H1 (cell line): ENCODE data around the gene CCDC15. TPM values are rescaled to one million over a fixed set of nuclear protein-coding genes. Genes with fewer than 3 reads are reported as not detected.

Experiments used
- CHD7 ChIP-seq: fragments of 300-600 bp; sonication (generic); IDR thresholded peaks from 2 replicates; pipeline ENCODE4 v1.7.1; 2012; ENCODE audit warnings: low read length, moderate library complexity, mild to moderate bottlenecking, inconsistent platforms; ENCODE audit not compliant: insufficient replicate concordance
- polyA plus RNA-seq, 7 experiments: library from polyadenylated mRNA; depleted of rRNA in 3 of 7; stranded (reverse) in 5 of 7; unstranded in 2 of 7; fragments of >200 nt in 5 of 7; fragments of 200-250 nt in 2 of 7; gene quantifications; 1 replicate in 5 of 7; 2 replicates in 1 of 7; 4 replicates in 1 of 7; pipeline versions ENCODE4 v1.2.1 to v1.2.3, GENCODE V29; 2011 to 2013; ENCODE audit warnings: missing spikeins in 2 of 7, mixed read lengths in 2 of 7
- total RNA-seq: library from RNA; stranded (reverse); fragmentation: NEBNext Ultra II Directional; extraction: Animal tissue kit (Norgen Biotek cat#: 25700); gene quantifications from 2 replicates; pipeline ENCODE4 v1.2.1, GENCODE V29; 2021

The CCDC15 gene
- total and polyA plus RNA-seq, 2 of the 8 experiments (the other 6 are each of a cell fraction or from before 2014, with no cell fraction given) = 1.5 to 3.1 TPM

GRCh38 chr11:125005491-125005890 lies 51.5 kb downstream of the CCDC15 start (continued):
- no peak for TF ChIP-seq CHD7
